Gastrocnemius medialis (tissue), 4 donors: Measurements from ENCODE around the gene PDZK1IP1.

ENCODE experiments used
- CTCF ChIP-seq, 5 experiments: fragments of 450-650 bp in 3 of 5; fragments of 200-600 bp in 2 of 5; sonication (generic) in 2 of 5; IDR thresholded peaks in 4 of 5; conservative IDR thresholded peaks in 1 of 5; 1 replicate in 4 of 5; 2 replicates in 1 of 5; pipeline ENCODE4 v1.5.1; 2016 to 2019; ENCODE audit warnings: antibody characterized with exemption in 5 of 5, mild to moderate bottlenecking in 3 of 5, moderate library complexity in 3 of 5
- POLR2A ChIP-seq, 2 donors: fragments of 450-650 bp; IDR thresholded peaks; one replicate each; pipeline ENCODE4 v1.6.1; 2017; ENCODE audit warnings: antibody characterized with exemption in 2 of 2, mild to moderate bottlenecking in 2 of 2, moderate library complexity in 2 of 2

GRCh38 chr1:47180603-47181094, 9.2 kb downstream of the PDZK1IP1 start:
- TF ChIP-seq CTCF (IDR thresholded peaks at IDR 0.05 in 4 of 5, conservative IDR thresholded peaks at IDR 0.05 in 1 of 5) (no peak), POLR2A (IDR thresholded peaks at IDR 0.05) (no peak)
